Measurements from ENCODE around the gene ATP2B2.

The ATP2B2 gene

GRCh38 chr3:10354361-10355015 is 150.9 kb downstream of the ATP2B2 start:
- Histone ChIP-seq H3K4me2 (ENCODE audit: low read length, poor library complexity, severe bottlenecking) (no peak overlapping the region), H3K4me3 (ENCODE audit: insufficient read depth in 1 of 2, low read depth in 1 of 2, low read length in 2 of 2) (no peak overlapping the region), H3K27me3 (ENCODE audit: control insufficient read depth in 1 of 2, insufficient read depth in 1 of 2, low read length in 2 of 2) (peaks cover 0 to 12% of the 10 kb centered on the region in 2 experiments), H2BK12ac (ENCODE audit: low read length in 2 of 2) (peak overlapping the region; percentile 69 to 76), H3K4me1 (ENCODE audit: control insufficient read depth, insufficient read depth, low read depth, low read length) (peaks cover 32% of the 10 kb centered on the region), H2AK5ac (ENCODE audit: low read length, severe bottlenecking) (peak overlapping the region; percentile 44), H3K23ac (ENCODE audit: low read length in 2 of 2) (no peak overlapping the region), H4K91ac (ENCODE audit: low read length) (no peak overlapping the region), H2BK15ac (ENCODE audit: low read depth, poor library complexity, severe bottlenecking) (peak overlapping the region; percentile 40), H2AFZ (ENCODE audit: low read depth, low read length) (no peak overlapping the region), H2BK5ac (ENCODE audit: low read depth, low read length, poor library complexity, severe bottlenecking) (no peak overlapping the region), H3K9me3 (ENCODE audit: control insufficient read depth, low read length) (no peaks in the 10 kb centered on the region), H3K14ac (ENCODE audit: low read length in 2 of 2) (no peak overlapping the region), H3K18ac (ENCODE audit: low read depth in 1 of 2, low read length in 2 of 2) (peak overlapping the region in 1 of 2 experiments; percentile 29), H2BK120ac (ENCODE audit: low read depth, low read length) (no peak overlapping the region), H4K8ac (ENCODE audit: low read length) (no peak overlapping the region), H3K4ac (ENCODE audit: low read depth in 1 of 2, low read length in 2 of 2) (peak overlapping the region in 1 of 2 experiments; percentile 40), H3K9ac (ENCODE audit: low read length) (peak overlapping the region; percentile 36), H3K79me1 (replicated peaks; ENCODE audit: low read length, poor library complexity, severe bottlenecking) (no peaks in the 10 kb centered on the region), H3K27ac (ENCODE audit: low read length, poor library complexity, severe bottlenecking) (no peak overlapping the region), H3K36me3 (ENCODE audit: control insufficient read depth in 1 of 2, insufficient read depth in 2 of 2, low read depth in 1 of 2, low read length in 2 of 2) (no peaks in the 10 kb centered on the region)
- no peak for DNase-seq
- 45% methylated on average over 10 of the region's 13 CpGs for WGBS

- peak overlapping the region; percentile 30 to 75 for H3K4ac ChIP-seq (ENCODE audit: low read depth in 1 of 2, low read length in 2 of 2)
- H3K27me3 ChIP-seq (ENCODE audit: control insufficient read depth in 1 of 2, insufficient read depth in 1 of 2, low read length in 2 of 2), result peaks cover 0 to 12% of the 10 kb centered on the region in 2 experiments
- peak overlapping the region; percentile 57 for H2AK5ac ChIP-seq (ENCODE audit: low read length, severe bottlenecking)
- peak overlapping the region; percentile 11 for H3K9ac ChIP-seq (ENCODE audit: low read length)
- H3K23ac ChIP-seq (ENCODE audit: low read length in 2 of 2), result no peak overlapping the region
- no peaks in the 10 kb centered on the region for H3K9me3 ChIP-seq (ENCODE audit: control insufficient read depth, low read length)
- no peak overlapping the region for H3K4me2 ChIP-seq (ENCODE audit: low read length, poor library complexity, severe bottlenecking)
- H3K18ac ChIP-seq (ENCODE audit: low read depth in 1 of 2, low read length in 2 of 2), result peak overlapping the region; percentile 16 to 61
- no peak overlapping the region for H3K27ac ChIP-seq (ENCODE audit: low read length, poor library complexity, severe bottlenecking)
- H4K8ac ChIP-seq (ENCODE audit: low read length), result no peak overlapping the region
- H3K4me3 ChIP-seq (ENCODE audit: insufficient read depth in 1 of 2, low read depth in 1 of 2, low read length in 2 of 2), result no peak overlapping the region
- peak overlapping the region; percentile 61 for H2BK120ac ChIP-seq (ENCODE audit: low read depth, low read length)
- H2BK5ac ChIP-seq (ENCODE audit: low read depth, low read length, poor library complexity, severe bottlenecking), result no peak overlapping the region
- DNase-seq, result peak; percentile 40
- 86% methylated on average over 6 of the region's 10 CpGs for WGBS
- peak overlapping the region; percentile 82 to 83 for H2BK12ac ChIP-seq (ENCODE audit: low read length in 2 of 2)
- no peak overlapping the region for H2AFZ ChIP-seq (ENCODE audit: low read depth, low read length)
- H3K79me1 ChIP-seq (replicated peaks; ENCODE audit: low read length, poor library complexity, severe bottlenecking), result no peaks in the 10 kb centered on the region
- peaks cover 32% of the 10 kb centered on the region for H3K4me1 ChIP-seq (ENCODE audit: control insufficient read depth, insufficient read depth, low read depth, low read length)
- H3K14ac ChIP-seq (ENCODE audit: low read length in 2 of 2), result no peak overlapping the region
- H3K36me3 ChIP-seq (ENCODE audit: control insufficient read depth in 1 of 2, insufficient read depth in 2 of 2, low read depth in 1 of 2, low read length in 2 of 2), result no peaks in the 10 kb centered on the region
- H2BK15ac ChIP-seq (ENCODE audit: low read depth, poor library complexity, severe bottlenecking), result no peak overlapping the region
- peak overlapping the region; percentile 9 for H4K91ac ChIP-seq (ENCODE audit: low read length)
These were observed 151.6 kb downstream of the ATP2B2 start for GRCh38 chr3:10353661-10354360.

GRCh38 chr3:10353160-10353559 is 152.2 kb downstream of the ATP2B2 start:
- Histone ChIP-seq H3K27ac (ENCODE audit: low read length, poor library complexity, severe bottlenecking) (peak overlapping the region; percentile 50), H3K27me3 (ENCODE audit: control insufficient read depth in 1 of 2, insufficient read depth in 1 of 2, low read length in 2 of 2) (peaks cover 0 to 12% of the 10 kb centered on the region in 2 experiments), H2BK15ac (ENCODE audit: low read depth, poor library complexity, severe bottlenecking) (peak overlapping the region; percentile 85), H4K91ac (ENCODE audit: low read length) (peak overlapping the region; percentile 71), H3K18ac (ENCODE audit: low read depth in 1 of 2, low read length in 2 of 2) (peak overlapping the region; percentile 58 to 80), H4K8ac (ENCODE audit: low read length) (no peak overlapping the region), H2BK12ac (ENCODE audit: low read length in 2 of 2) (peak overlapping the region; percentile 82 to 85), H3K4me2 (ENCODE audit: low read length, poor library complexity, severe bottlenecking) (no peak overlapping the region), H3K79me1 (replicated peaks; ENCODE audit: low read length, poor library complexity, severe bottlenecking) (no peaks in the 10 kb centered on the region), H3K36me3 (ENCODE audit: control insufficient read depth in 1 of 2, insufficient read depth in 2 of 2, low read depth in 1 of 2, low read length in 2 of 2) (no peaks in the 10 kb centered on the region), H3K4me3 (ENCODE audit: insufficient read depth in 1 of 2, low read depth in 1 of 2, low read length in 2 of 2) (no peak overlapping the region), H3K9ac (ENCODE audit: low read length) (no peak overlapping the region), H2BK5ac (ENCODE audit: low read depth, low read length, poor library complexity, severe bottlenecking) (no peak overlapping the region), H2AFZ (ENCODE audit: low read depth, low read length) (no peak overlapping the region), H3K4ac (ENCODE audit: low read depth in 1 of 2, low read length in 2 of 2) (peak overlapping the region in 1 of 2 experiments; percentile 75), H3K14ac (ENCODE audit: low read length in 2 of 2) (no peak overlapping the region), H3K4me1 (ENCODE audit: control insufficient read depth, insufficient read depth, low read depth, low read length) (peaks cover 32% of the 10 kb centered on the region), H3K9me3 (ENCODE audit: control insufficient read depth, low read length) (no peaks in the 10 kb centered on the region), H3K23ac (ENCODE audit: low read length in 2 of 2) (no peak overlapping the region), H2BK120ac (ENCODE audit: low read depth, low read length) (peak overlapping the region; percentile 42), H2AK5ac (ENCODE audit: low read length, severe bottlenecking) (peak overlapping the region; percentile 79)
- WGBS, result 80% methylated on average over 3 of the region's 3 CpGs
- DNase-seq, result no peak
